Caco-2 (cell line): Measurements from ENCODE around the gene ACP2. TPM values are rescaled to one million over a fixed set of nuclear protein-coding genes. Genes with fewer than 3 reads are reported as not detected.
"Not testable (repeated sequence)": the region's sequence is repeated elsewhere in the genome, so short reads cannot be mapped to it uniquely, and the experiment has no call there.

Experiments
- BruUV-seq: library from RNA; stranded (reverse); fragments of 400-500 nt; replicated peaks from 2 replicates; lab custom pipeline; 2021; lab: Mats Ljungman, UMichigan
- CTCF ChIA-PET: fragments of 300-600 bp; sonication (Branson Sonifier 250); formaldehyde crosslinking; loops from one replicate; lab custom pipeline; 2022; ENCODE audit warnings: antibody characterized with exemption; lab: Charles Lee
- POLR2A ChIA-PET: fragments of 300-600 bp; sonication (Branson Sonifier 250); formaldehyde crosslinking; loops from one replicate; lab custom pipeline; 2022; ENCODE audit warnings: antibody characterized with exemption; lab: Charles Lee
- DNase-seq, 2 experiments: peaks; one replicate each; pipeline versions ENCODE4 v3.0.0 to v3.0.0-alpha.2; 2020 to 2022
- H3K27me3 ChIP-seq: replicated peaks from 2 replicates; pipeline ENCODE4 v1.6.0; 2011; ENCODE audit warnings: low read length; ENCODE audit not compliant: control insufficient read depth, insufficient read depth
- H3K36me3 ChIP-seq: 2 replicates; pipeline ENCODE4 v1.5.1; 2011; ENCODE audit warnings: low read length; ENCODE audit not compliant: control insufficient read depth, insufficient read depth
- H3K4me1 ChIP-seq: fragments of 250-450 bp; sonication (Bioruptor Pico); 2 replicates; pipeline ENCODE4 v1.5.1; 2020; ENCODE audit warnings: mild to moderate bottlenecking
- H3K4me3 ChIP-seq: 2 replicates; pipeline ENCODE4 v1.5.1; 2011; ENCODE audit warnings: low read depth, mild to moderate bottlenecking, control low read depth, low read length
- H3K9me3 ChIP-seq: fragments of 250-450 bp; sonication (Bioruptor Pico); 2 replicates; pipeline ENCODE4 v1.5.1; 2020; ENCODE audit warnings: mild to moderate bottlenecking, moderate library complexity
- H3K27ac Mint-ChIP-seq: one replicate; pipeline ENCODE4 v1.8.0; 2022; ENCODE audit warnings: mixed read lengths; ENCODE audit not compliant: unreplicated experiment
- H3K27me3 Mint-ChIP-seq: one replicate; pipeline ENCODE4 v1.8.0; 2022; ENCODE audit warnings: mixed read lengths; ENCODE audit not compliant: insufficient read depth, unreplicated experiment
- H3K36me3 Mint-ChIP-seq: one replicate; pipeline ENCODE4 v1.8.0; 2022; ENCODE audit warnings: mild to moderate bottlenecking, mixed read lengths; ENCODE audit not compliant: insufficient read depth, unreplicated experiment
- H3K4me1 Mint-ChIP-seq: one replicate; pipeline ENCODE4 v1.8.0; 2022; ENCODE audit warnings: low read depth, mixed read lengths; ENCODE audit not compliant: unreplicated experiment
- H3K4me3 Mint-ChIP-seq: one replicate; pipeline ENCODE4 v1.8.0; 2022; ENCODE audit warnings: mild to moderate bottlenecking, moderate library complexity, mixed read lengths; ENCODE audit not compliant: unreplicated experiment
- H3K9me3 Mint-ChIP-seq: one replicate; pipeline ENCODE4 v1.8.0; 2022; ENCODE audit warnings: mixed read lengths; ENCODE audit not compliant: unreplicated experiment
- intact Hi-C: fragments of 100-400 bp; cut with micrococcal nuclease; formaldehyde crosslinking; loops from one replicate; pipeline ENCODE4 v1.10.0; 2022; ENCODE audit not compliant: unreplicated experiment
- total RNA-seq: library from RNA; stranded (reverse); gene quantifications from 2 replicates; pipeline ENCODE4 v1.2.3, GENCODE V29; 2022
- TF ChIP-seq, protein P1 (sequence below), 2 experiments: fragments of 200-600 bp in 1 of 2; IDR thresholded peaks; 1 replicate in 1 of 2; 2 replicates in 1 of 2; pipeline versions ENCODE4 v1.5.1 to v1.8.0; 2011 to 2022; ENCODE audit warnings: antibody characterized with exemption in 1 of 2, control low read depth in 1 of 2, inconsistent platforms in 1 of 2, low read depth in 1 of 2, low read length in 1 of 2, mild to moderate bottlenecking in 1 of 2, moderate library complexity in 1 of 2; ENCODE audit not compliant: insufficient read depth in 1 of 2, severe bottlenecking in 1 of 2, unreplicated experiment in 1 of 2

ACP2 gene
- total RNA-seq, 1 experiment from 2014 or later, result 44.7 TPM

GRCh38 chr11:47208628-47209027 is 40.0 kb downstream of the ACP2 start:
- H3K4me1 Mint-ChIP-seq, result peaks cover 9% of the 10 kb centered on the region
- no peak for DNase-seq
- 0 out of 2 replicates have a peak, but pooled peaks cover 6% of the 10 kb centered on the region for H3K9me3 ChIP-seq
- H3K36me3 Mint-ChIP-seq, result no peaks in the 10 kb centered on the region
- H3K36me3 ChIP-seq, result no peaks in the 10 kb centered on the region
- H3K9me3 Mint-ChIP-seq, result no peaks in the 10 kb centered on the region
- H3K27me3 Mint-ChIP-seq, result no peaks in the 10 kb centered on the region
- ChIA-PET CTCF (no interaction called here), POLR2A (no interaction called here)
- intact Hi-C loops, result no loop called here
- H3K27me3 ChIP-seq, result no peaks in the 10 kb centered on the region
- no peak overlapping the region for H3K27ac Mint-ChIP-seq
- H3K4me3 ChIP-seq, result no peak overlapping the region
- TF ChIP-seq, protein P1, sequence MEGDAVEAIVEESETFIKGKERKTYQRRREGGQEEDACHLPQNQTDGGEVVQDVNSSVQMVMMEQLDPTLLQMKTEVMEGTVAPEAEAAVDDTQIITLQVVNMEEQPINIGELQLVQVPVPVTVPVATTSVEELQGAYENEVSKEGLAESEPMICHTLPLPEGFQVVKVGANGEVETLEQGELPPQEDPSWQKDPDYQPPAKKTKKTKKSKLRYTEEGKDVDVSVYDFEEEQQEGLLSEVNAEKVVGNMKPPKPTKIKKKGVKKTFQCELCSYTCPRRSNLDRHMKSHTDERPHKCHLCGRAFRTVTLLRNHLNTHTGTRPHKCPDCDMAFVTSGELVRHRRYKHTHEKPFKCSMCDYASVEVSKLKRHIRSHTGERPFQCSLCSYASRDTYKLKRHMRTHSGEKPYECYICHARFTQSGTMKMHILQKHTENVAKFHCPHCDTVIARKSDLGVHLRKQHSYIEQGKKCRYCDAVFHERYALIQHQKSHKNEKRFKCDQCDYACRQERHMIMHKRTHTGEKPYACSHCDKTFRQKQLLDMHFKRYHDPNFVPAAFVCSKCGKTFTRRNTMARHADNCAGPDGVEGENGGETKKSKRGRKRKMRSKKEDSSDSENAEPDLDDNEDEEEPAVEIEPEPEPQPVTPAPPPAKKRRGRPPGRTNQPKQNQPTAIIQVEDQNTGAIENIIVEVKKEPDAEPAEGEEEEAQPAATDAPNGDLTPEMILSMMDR (IDR thresholded peaks at IDR 0.05; ENCODE audit: insufficient read depth in 1 of 2, low read depth in 1 of 2, low read length in 1 of 2, severe bottlenecking in 1 of 2, unreplicated experiment in 1 of 2), result no peak
- peaks cover 16% of the 10 kb centered on the region for H3K4me1 ChIP-seq
- BruUV-seq, result no TSS peak
- no peak overlapping the region for H3K4me3 Mint-ChIP-seq

DNA sequence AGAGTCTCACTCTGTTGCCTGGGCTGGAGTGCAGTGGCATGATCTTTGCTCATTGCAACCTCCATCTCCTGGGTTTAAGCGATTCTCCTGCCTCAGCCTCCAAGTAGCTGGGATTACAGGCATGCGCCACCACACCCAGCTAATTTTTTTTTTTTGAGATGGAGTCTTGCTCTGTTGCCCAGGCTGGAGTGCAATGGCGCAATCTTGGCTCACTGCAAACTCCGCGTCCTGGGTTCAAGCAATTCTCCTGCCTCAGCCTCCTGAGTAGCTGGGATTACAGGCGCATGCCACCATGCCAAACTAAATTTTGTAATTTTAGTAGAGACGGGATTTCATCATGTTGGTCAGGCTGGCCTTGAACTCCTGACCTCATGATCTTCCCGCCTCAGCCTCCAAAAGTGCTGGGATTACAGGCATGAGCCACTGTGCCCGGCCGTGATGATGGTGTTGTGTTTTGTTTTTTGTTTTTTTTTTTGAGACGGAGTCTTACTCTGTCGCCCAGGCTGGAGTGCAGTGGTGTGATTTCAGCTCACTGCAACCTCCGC is 40.5 kb downstream of the ACP2 start:
- H3K4me1 Mint-ChIP-seq, CTCF ChIA-PET, H3K36me3 ChIP-seq, H3K9me3 Mint-ChIP-seq, H3K36me3 Mint-ChIP-seq, H3K4me3 ChIP-seq, H3K4me3 Mint-ChIP-seq, H3K9me3 ChIP-seq, BruUV-seq, H3K27me3 Mint-ChIP-seq, H3K27me3 ChIP-seq, intact Hi-C loops, DNase-seq, H3K27ac Mint-ChIP-seq: not testable (repeated sequence)
- POLR2A ChIA-PET, result interaction anchor here (1.0 kb wide), 1 partner anchor 21 kb away, joined by 8 read pairs; no protein-coding TSS in a partner anchor
- H3K4me1 ChIP-seq, result peaks cover 17% of the 10 kb centered on the region

- TF ChIP-seq, protein P1 (IDR thresholded peaks at IDR 0.05; ENCODE audit: insufficient read depth in 1 of 2, low read depth in 1 of 2, low read length in 1 of 2, severe bottlenecking in 1 of 2, unreplicated experiment in 1 of 2), result no peak
- no peaks in the 10 kb centered on the region for H3K27me3 ChIP-seq
- intact Hi-C loops, result no loop called here
- H3K36me3 ChIP-seq, result no peaks in the 10 kb centered on the region
- H3K4me3 ChIP-seq, result no peak overlapping the region
- H3K9me3 ChIP-seq, result 0 out of 2 replicates have a peak, but pooled peaks cover 6% of the 10 kb centered on the region
- H3K9me3 Mint-ChIP-seq, result no peaks in the 10 kb centered on the region
- POLR2A ChIA-PET, result interaction anchor here (1.0 kb wide), 1 partner anchor 21 kb away, joined by 8 read pairs; no protein-coding TSS in a partner anchor
- no peak overlapping the region for H3K4me3 Mint-ChIP-seq
- DNase-seq, result no peak
- H3K27me3 Mint-ChIP-seq, result no peaks in the 10 kb centered on the region
- CTCF ChIA-PET, result no interaction called here
- no TSS peak for BruUV-seq
- peaks cover 13% of the 10 kb centered on the region; the same call in 1 of the 2 replicates for H3K4me1 ChIP-seq
- no peaks in the 10 kb centered on the region for H3K36me3 Mint-ChIP-seq
- H3K4me1 Mint-ChIP-seq, result peaks cover 9% of the 10 kb centered on the region
- no peak overlapping the region for H3K27ac Mint-ChIP-seq
These were observed 41.2 kb downstream of the ACP2 start for GRCh38 chr11:47207459-47207858.

DNA sequence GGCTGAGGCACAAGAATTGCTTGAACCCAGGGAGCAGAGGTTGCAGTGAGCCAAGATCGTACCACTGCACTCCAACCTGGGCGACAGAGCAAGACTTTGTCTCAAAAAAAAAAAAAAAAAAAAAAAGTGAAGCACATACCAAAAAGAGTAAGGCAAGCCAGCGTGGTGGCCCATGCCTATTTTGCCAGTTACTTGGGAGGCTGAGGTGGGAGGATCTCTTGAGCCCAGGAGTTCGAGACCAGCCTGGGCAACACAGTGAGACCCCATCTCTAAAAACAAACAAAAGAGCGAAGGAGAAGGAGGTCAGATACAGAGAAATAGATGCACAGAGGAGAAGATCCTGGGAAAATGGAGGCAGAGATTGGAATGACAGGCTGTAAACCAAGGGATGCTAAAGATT is 42.0 kb downstream of the ACP2 start:
- BruUV-seq, H3K4me3 Mint-ChIP-seq, POLR2A ChIA-PET, H3K4me1 Mint-ChIP-seq, H3K27me3 ChIP-seq, H3K27ac Mint-ChIP-seq, DNase-seq, H3K36me3 ChIP-seq, H3K9me3 ChIP-seq, intact Hi-C loops, H3K9me3 Mint-ChIP-seq, H3K36me3 Mint-ChIP-seq, H3K4me3 ChIP-seq, H3K27me3 Mint-ChIP-seq: not testable (repeated sequence)
- CTCF ChIA-PET, result interaction anchor here (0.6 kb wide), 1 partner anchor 94 kb away, joined by 3 read pairs; no protein-coding TSS in a partner anchor
- H3K4me1 ChIP-seq, result peaks cover 13% of the 10 kb centered on the region; the same call in 1 of the 2 replicates
